ENCODE data around the gene DR1. TPM values are rescaled to one million over a fixed set of nuclear protein-coding genes. Genes with fewer than 3 reads are reported as not detected.

DR1 gene
- total RNA-seq (2014; rRNA removed; shearing (Covaris generic)) = 53.4 and 68.5 TPM in 2 replicates

DNA sequence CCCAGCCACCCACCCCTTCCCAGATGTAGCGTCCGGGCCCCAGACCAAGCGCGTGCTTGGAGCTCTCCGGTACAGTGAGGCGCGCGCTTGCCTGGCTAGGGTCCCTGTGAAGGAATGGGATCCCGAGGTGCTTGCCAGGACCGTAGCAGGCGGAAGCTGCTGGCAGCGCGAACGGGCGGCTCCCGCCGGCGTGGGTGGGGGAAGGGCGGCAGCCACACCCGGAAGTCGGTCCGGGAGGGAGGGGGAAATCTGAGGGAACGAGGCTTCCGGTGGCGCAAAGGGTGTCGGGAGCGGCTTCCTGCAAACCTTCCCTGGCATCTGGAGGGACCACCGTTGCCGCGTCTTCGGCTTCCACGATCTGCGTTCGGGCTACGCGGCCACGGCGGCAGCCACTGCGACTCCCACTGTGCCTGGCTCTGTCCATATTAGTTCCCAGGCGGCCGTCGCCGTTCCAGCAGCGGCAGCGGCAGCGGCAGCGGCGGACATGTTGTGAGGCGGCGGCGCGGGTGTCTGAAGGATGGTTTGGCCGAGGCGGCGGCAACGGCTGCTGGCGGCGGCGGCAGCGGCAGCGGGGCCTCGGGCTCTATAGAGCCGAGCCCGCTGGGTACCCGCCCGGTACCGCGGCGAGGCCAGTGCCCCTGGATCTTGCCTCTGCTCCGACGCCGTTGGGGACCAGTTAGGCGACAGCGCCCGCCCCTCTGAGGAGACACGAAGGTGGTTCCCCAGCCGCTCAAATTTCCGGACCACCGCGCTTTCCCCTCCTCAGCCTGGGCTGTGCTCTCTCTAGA, at the start of gene DR1:
Gene DR1, plus strand, starts transcription at position 275 of the 788 bp plus-strand sequence. CDS start 739 bp downstream, outside the sequence.
- in situ Hi-C loops (cut with HindIII; ENCODE audit: low sequenced_read_pairs) = no loop called here
- DNase-seq (ENCODE audit: low spot score) = peak; percentile 90

DNA sequence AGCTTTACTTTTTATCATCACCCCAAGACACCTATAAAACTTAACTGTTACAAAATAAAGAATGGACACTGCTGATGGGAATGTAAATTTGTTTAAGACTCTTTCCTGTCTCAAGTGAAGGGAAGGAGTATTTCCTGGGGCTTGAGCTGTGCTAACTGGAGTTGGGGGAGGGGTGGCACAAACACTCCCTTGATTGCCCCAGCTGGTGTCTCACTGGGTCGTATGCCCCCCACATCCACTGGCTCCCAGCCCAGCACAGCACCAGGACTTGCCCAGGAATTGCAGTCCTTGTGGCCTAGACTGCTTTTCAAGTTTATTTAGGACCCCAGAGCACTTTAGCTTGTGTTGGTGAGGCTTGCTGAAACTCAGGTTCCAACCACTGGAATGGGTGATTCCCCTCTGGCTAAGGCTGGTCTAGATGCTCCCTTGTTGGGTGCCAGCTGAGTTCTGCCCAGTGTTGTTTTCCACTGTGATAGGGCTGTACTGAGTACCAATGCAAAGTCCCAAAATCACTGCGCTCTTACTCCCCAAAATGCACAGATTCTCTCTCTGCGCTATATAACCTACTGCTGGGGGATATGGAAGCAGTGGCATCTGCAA, 49.1 kb upstream of the DR1 start:
- in situ Hi-C loops (cut with HindIII; ENCODE audit: low sequenced_read_pairs) = no loop called here
- no peak for DNase-seq (ENCODE audit: low spot score)

DNA sequence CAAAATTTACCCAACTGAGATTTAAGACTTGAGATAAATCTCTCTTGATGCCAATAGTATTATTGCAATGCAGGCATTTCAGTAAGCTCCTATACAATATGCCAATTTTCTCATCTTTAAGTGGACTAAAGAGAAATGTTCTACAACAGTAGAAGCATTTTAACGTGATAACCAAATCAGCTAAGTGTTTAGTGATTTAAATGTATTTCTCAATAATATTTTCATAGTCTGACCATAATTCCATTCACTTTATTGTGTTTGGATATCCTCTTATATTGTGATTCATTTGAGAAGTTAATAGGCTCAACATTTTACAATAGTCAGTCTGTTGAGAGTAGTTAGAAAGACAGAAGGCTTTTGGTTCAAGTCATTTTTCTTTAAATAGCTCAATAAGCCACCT, 44.6 kb upstream of the DR1 start:
- DNase-seq (ENCODE audit: low spot score) = no peak
- in situ Hi-C loops (cut with HindIII; ENCODE audit: low sequenced_read_pairs) = no loop called here

DNA sequence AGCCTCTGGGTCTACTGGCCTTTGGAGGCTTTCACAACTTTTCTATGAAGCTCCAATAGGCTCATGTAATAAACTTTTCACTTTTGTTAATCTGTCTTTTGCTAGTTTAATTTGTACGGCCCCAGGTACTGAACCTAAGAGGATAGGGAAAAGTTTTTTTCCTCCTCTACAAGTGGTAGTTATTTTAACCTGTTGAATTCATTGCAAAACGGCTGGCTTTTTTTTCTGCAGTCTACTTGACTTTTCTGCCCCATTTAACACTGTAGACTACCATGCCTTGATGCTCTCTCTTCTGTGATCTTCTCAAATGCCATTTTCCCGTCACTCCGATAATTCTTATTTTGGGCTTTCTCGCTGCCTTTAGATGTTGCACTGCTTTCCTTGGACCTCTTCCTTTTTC, 43.6 kb upstream of the DR1 start:
- DNase-seq (ENCODE audit: low spot score) = no peak
- in situ Hi-C loops (cut with HindIII; ENCODE audit: low sequenced_read_pairs) = no loop called here

DNA sequence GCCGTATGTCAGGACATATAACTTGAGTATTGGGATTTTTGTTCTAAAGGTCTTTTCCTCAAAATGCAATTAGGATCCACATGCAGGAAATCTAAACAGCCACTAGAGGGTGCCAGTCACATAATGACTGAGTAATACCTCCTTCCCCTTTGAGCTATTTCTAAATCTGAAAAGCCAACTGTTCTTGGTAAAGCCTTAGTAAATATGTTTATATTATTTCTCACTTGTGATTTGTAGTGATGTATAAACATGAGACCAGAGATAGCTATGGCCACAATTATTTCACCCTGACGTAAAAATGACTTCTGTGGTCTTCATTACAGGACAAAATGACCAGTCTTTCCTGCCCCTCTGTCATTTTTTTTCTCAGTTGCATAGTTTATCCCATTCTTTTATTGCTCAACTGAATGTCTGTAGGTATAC, 41.0 kb upstream of the DR1 start:
- in situ Hi-C loops (cut with HindIII; ENCODE audit: low sequenced_read_pairs) = no loop called here
- peak; percentile 72 for DNase-seq (ENCODE audit: low spot score)

DNA sequence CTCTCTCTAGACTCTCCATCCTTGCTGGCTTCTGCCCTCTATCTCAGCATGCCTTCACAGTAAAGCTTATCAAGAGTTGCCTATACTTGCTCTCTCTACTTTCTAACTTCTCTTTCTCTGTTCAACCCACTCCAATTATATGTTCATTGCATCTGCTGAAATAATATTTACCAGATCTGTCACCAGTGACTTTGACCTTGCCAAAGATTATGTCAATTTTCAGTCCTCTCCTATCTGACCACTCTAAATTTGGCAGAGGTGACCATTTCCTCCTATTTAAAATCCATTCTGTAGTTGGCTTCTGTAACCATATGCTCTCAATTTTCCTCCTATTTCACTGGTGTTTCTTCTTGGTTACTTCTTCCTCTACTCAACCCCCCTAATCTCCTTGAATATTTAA, 38.8 kb upstream of the DR1 start:
- no peak for DNase-seq (ENCODE audit: low spot score)
- in situ Hi-C loops (cut with HindIII; ENCODE audit: low sequenced_read_pairs) = no loop called here

DNA sequence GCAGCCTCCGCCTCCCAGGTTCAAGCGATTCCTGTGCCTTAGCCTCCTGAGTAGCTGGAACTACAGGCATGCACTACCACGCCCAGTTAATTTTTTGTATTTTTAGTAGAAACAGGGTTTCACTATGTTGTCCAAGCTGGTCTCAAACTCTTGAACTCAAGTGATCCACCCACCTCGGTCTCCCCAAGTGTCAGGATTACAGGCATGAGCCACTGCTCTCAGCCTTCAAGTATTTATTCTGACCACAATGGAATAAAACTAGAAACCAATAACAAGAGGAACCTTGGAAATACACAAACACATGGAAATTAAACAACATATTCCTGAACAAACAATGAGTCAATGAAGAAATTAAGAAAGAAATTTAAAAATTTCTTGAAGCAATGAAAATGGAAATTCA, 32.7 kb upstream of the DR1 start:
- in situ Hi-C loops (cut with HindIII; ENCODE audit: low sequenced_read_pairs) = no loop called here
- no peak for DNase-seq (ENCODE audit: low spot score)

DNA sequence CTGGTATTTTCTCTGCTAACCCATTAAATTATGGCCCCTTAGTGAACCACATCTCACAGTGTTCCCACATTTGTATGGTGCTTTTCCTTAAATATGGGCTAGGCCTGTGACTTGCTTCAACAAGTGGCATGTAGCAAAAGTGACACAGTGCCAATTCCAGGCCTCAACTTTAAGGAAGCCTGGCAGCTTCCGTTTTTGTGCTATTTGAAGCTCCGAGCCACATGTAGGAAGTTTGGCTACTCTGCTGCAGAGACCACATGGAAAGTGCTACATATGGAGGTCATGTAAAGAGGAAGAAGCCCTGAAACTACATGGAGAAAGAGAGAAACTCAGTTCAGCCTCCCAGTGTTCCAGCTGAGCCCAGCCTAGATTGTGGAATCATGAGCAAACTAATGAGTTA, 28.5 kb upstream of the DR1 start:
- DNase-seq (ENCODE audit: low spot score) = no peak
- in situ Hi-C loops (cut with HindIII; ENCODE audit: low sequenced_read_pairs) = no loop called here

DNA sequence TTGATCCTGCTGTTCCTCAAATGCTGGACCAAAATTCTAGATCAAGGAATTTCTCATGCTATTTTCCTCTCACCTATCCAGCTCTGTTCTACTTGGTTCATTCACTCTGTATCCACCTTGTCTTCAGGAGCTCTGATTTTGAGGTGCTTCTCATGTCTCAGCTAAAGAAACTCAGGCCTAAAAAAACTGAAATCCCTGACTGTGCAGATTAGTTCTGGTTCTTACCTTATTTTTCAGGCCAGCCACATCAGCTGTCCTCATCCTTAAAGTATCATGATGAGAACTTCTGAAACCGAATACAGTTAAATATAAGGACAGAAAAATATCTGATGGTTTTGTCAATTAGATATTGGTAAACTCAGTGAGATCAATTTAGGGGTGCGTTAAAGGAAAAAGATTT, 27.8 kb upstream of the DR1 start:
- in situ Hi-C loops (cut with HindIII; ENCODE audit: low sequenced_read_pairs) = no loop called here
- DNase-seq (ENCODE audit: low spot score) = no peak

DNA sequence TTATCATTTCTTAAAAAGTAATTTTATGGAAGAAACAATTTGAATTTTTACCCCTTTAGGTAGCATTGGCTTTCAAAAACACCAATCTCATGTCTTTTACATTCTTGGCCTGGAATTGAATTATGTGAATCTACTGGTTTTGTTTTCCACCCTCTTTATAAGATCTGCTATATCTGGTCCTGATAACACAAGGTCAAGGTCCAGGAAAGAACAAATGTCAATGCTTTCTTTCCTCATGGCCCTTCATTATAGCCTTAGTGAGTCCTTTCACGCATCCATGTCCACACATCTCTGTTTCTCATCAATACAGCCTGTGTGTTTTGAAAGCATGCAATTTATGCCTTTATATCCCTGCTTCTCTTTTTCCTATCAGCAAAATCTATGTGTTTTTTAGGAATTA, 24.0 kb upstream of the DR1 start:
- in situ Hi-C loops (cut with HindIII; ENCODE audit: low sequenced_read_pairs) = no loop called here
- no peak for DNase-seq (ENCODE audit: low spot score)

DNA sequence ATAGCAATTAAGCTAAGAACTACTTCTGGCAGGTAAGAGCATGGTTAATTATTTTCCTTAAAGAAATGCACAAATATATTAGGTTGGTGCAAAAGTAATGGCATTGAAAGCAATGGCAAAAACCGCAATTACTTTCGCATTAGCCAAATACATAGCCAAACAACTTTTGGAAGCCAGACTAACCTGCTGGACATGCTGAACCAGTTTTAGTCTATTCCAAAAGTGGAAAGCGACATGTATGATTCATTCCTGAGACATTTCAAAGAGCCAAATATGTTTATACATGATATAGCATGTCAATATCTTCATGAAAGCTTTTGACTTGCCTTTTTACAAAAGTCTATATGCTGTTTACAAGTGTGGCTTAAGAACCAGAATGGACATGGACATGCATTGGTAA, 23.4 kb upstream of the DR1 start:
- in situ Hi-C loops (cut with HindIII; ENCODE audit: low sequenced_read_pairs) = no loop called here
- DNase-seq (ENCODE audit: low spot score) = no peak

DNA sequence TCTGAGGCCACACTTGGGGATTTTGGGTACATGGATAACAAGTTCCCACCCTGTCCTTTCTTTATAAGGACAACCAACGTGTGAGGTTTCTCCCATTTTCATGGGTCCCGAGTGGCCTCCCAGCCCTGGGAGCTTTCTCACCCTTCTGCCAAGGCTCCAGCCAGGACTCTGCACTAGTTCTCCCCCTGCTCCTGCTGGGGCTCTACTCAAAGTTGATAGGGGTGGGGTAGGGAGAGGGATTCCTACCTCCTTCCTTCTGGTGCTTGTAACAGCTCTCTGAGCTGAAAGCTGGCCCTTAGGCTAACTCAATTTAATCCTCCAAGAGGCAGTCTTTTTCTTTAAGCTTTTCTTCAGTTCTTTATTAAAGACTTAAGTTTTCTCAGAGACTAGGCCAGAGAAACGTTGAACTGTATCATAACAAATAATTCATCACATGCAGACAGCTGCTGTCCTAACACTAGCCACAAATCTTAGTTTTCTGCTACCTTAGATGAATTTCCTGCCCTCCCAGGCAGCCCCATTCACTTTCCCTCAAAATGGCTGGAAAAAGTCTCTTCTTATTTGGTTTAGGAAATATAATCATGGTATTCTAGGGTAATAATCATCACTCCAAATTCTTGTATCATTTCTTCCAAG, 22.4 kb upstream of the DR1 start:
- DNase-seq (ENCODE audit: low spot score) = no peak
- in situ Hi-C loops (cut with HindIII; ENCODE audit: low sequenced_read_pairs) = no loop called here

DNA sequence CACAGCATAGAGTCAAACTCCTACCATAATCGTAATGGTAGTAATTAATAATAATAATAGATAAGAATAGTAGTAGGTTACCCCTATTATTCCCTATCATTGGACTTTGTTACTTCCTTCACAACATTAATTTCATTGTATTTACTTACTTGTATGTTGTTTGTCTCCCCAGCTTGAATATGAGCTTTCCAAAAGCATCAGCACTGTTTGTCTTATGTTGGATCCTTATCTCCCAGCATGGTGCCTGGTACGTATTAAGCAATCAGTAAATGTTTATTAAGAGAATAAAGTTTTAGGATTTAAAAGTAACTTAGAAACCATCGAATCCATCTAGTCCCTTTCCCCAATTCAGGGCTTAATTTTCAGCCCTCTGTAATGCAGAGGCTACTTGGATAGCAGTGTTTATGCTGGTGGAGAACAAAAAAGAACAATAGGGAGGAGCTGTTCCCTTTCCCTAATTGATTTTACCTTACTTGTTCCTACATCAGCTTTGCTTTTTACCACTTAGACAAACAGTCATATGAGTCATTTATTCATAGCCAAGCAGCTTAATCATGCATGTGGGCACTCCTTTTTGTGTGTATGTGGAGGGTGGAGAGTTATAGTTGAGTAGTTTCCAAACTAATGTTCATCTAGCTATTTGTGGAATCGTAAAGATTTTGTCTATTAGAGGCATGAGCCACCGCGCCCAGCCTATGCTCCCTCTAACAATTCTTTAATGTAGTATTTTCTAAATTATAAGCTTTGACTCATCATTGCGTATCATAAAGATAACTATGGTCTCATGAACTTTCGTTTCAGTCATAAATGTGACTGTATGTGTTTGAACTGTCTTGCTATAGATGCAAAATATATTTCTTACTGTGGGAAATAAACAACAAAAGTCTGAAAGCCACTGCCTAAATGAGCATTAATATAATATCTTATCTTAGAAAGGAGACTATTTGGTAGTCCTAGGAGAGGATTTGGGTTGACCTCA, 20.9 kb upstream of the DR1 start:
- no peak for DNase-seq (ENCODE audit: low spot score)
- in situ Hi-C loops (cut with HindIII; ENCODE audit: low sequenced_read_pairs) = no loop called here

DNA sequence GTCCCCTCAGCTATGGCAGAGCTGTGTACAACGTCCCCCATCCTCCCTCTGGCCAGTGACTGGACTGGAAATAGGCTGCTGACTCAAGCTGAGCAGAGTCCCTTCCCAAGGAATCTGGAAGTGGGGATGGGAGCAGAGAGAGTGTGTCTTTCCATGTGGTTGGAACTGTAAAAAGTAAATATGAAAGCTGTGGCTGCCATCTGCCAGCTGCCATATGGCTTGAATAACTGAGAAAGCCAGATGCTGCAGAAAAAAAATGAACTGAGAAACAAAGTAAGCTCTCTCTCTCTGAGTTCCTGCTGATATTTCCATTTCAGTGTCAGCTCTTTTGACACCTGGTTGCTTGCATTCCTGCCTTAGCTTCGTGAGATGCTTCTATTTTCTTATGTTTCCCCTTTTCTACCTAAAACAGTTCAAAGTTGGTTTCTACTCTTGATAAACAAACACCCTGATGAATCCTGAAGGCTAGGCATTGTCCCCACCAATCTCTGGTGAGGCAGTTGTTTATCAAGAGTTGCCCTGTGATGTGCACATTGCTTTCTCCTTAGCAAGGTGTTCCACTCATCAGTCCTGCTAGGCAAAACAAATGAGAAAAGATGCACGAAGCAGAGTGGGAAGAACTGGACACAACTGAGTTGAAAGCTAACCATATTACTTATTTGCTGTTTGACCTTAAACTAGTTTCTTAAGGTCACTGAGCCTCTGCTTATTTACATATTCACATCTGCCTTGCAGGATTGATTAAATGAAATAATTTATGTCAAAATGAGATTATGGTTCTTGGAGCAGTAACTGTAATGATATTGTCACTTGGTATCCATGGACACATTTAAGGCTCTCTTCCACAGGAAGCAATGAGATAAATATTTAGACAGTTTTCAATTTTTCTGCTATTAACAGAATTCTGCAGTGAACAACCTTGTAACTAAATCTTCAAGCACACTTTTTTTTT, 16.6 kb upstream of the DR1 start:
- in situ Hi-C loops (cut with HindIII; ENCODE audit: low sequenced_read_pairs) = no loop called here
- DNase-seq (ENCODE audit: low spot score) = no peak

DNA sequence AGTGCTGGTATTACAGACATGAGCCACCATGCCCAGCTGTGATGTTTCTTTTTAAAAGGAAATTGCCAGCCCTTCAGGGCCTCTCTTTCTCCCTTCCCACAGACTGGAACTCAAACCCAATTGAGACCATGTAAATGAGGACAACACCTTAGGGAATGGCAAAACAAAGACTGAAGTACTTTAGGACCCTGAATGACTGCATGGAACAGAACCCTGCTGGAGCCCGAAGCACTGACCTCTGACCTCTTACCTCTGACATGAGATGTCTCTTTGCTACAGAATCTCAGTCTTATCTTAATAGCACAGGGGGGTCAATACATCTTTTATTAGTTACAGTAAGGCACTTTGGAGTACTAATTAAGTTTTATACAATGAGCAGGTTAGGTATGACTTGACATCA, 15.5 kb upstream of the DR1 start:
- no peak for DNase-seq (ENCODE audit: low spot score)
- in situ Hi-C loops (cut with HindIII; ENCODE audit: low sequenced_read_pairs) = no loop called here

DNA sequence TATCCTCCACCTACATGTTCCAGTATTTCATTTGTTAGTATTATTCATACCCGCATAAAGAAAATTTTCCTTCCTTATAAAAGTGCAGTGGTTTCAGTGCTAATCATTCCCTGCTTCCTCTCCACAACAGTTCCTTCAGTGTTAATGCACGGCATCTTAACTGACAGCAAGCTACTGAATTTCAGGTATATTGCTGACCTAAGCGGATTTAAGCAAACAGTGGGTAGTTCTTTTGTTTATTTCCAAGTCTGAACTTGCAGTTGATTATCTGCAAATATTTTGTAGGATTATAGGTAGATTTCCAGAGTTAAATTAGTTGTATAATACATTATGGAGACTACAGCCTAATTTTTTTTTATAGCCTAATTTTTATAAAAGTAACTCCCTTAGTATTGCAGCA, 15.1 kb upstream of the DR1 start:
- in situ Hi-C loops (cut with HindIII; ENCODE audit: low sequenced_read_pairs) = no loop called here
- DNase-seq (ENCODE audit: low spot score) = no peak

DNA sequence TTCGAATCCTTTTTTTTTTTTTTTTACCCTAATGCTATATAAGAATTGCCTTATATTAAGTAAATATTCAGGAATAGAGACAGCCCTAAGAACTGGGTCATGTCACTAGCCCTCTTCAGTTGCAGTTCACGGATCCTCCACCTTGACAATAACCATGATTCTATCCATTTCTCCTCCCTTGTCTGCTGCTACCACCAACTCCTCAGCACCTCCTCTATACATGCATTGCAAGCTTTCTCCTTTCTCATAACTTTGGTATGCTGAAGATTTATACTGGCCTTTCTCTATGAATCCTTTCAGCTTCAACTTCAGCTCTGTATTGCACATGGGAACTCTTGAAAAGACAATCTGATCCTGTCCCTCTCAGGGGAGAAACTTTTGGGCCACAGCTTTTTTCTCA, 14.3 kb upstream of the DR1 start:
- no peak for DNase-seq (ENCODE audit: low spot score)

DNA sequence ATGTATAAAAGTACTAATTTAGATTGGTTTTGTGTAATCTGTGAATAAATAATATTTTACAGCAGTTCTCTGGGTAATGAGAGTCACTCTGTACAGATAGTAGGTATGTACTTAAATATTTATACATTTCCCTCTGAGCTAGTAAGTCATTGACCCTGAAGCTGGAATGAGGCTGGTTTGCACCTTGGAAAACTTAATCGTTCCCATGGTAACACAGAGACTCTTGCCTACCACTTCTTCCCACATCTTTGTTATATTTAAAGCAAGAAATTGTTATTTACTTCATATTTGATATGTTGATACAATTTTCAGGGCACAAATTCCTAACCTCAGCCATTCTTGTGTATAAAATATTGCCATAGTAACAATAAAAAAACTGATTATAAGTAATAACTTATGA, 13.3 kb upstream of the DR1 start:
- DNase-seq (ENCODE audit: low spot score) = no peak
- in situ Hi-C loops (cut with HindIII; ENCODE audit: low sequenced_read_pairs) = no loop called here

More for the DNA sequence above, 14.3 kb upstream of the DR1 start:
- in situ Hi-C loops (cut with HindIII; ENCODE audit: low sequenced_read_pairs) = no loop called here
